GM21360 (cell line): ENCODE measurements around the gene ANKIB1.
"Not testable (repeated sequence)": the region's sequence is repeated elsewhere in the genome, so short reads cannot be mapped to it uniquely, and the experiment has no call there.

ENCODE experiments used
- ATAC-seq: cut with Tn5 transposase; IDR thresholded peaks from one replicate; pipeline ENCODE4 v1.9.1; 2021; ENCODE audit warnings: mild to moderate bottlenecking, moderate library complexity; ENCODE audit not compliant: unreplicated experiment

Gene ANKIB1, protein sequence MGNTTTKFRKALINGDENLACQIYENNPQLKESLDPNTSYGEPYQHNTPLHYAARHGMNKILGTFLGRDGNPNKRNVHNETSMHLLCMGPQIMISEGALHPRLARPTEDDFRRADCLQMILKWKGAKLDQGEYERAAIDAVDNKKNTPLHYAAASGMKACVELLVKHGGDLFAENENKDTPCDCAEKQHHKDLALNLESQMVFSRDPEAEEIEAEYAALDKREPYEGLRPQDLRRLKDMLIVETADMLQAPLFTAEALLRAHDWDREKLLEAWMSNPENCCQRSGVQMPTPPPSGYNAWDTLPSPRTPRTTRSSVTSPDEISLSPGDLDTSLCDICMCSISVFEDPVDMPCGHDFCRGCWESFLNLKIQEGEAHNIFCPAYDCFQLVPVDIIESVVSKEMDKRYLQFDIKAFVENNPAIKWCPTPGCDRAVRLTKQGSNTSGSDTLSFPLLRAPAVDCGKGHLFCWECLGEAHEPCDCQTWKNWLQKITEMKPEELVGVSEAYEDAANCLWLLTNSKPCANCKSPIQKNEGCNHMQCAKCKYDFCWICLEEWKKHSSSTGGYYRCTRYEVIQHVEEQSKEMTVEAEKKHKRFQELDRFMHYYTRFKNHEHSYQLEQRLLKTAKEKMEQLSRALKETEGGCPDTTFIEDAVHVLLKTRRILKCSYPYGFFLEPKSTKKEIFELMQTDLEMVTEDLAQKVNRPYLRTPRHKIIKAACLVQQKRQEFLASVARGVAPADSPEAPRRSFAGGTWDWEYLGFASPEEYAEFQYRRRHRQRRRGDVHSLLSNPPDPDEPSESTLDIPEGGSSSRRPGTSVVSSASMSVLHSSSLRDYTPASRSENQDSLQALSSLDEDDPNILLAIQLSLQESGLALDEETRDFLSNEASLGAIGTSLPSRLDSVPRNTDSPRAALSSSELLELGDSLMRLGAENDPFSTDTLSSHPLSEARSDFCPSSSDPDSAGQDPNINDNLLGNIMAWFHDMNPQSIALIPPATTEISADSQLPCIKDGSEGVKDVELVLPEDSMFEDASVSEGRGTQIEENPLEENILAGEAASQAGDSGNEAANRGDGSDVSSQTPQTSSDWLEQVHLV

GRCh38 chr7:92245487-92246359 lies at the start of gene ANKIB1, which contains the start of gene KRIT1:
TSS of gene ANKIB1 (plus strand) at chr7:92245974. CDS start at chr7:92294979, 49,005 bp downstream.
TSS of gene KRIT1 (minus strand) at chr7:92245914. CDS start at chr7:92242135, 3,779 bp downstream.
- peak; percentile 66 for ATAC-seq

- no peak for ATAC-seq
These were observed 45.0 kb upstream of the ANKIB1 start for GRCh38 chr7:92200791-92201190.

- no peak for ATAC-seq
These were observed 39.8 kb upstream of the ANKIB1 start for GRCh38 chr7:92205987-92206386.

DNA sequence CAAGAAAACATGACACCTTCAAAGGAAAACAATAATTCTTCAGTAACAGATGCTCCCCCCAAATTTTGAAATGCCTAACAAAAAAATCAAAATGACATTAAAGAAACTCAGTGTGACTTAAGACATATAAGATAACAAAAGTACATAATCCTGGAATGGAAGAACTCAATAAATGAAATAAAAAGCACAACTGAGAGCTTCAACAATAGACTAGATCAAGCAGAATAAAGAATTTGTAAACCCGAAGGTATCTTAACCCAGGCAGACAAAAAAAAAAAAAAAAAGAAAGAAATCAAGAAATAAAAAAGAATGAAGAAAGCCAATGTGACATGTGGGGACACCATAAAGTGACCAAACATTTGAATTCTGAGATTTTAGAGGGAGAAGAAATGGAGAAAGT lies 39.1 kb upstream of the ANKIB1 start:
- no peak for ATAC-seq

DNA sequence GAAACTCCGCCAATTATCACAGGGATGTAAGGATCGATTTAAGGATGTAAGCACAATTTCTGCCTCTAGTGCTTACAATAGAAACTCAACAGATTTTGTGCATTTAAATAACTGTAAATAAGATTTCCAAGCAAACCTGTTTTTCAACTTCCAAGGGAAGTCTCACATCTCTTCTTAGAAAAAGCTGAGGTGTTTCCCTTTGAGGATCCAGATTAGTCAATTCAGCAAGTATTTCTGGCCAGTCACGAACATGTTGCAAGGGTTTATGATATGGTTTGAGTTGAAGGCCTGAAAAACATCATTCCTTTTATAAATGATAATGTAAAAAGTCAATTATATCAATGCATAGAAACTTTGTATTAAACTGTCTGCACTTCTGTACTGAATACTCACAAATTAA lies 24.0 kb upstream of the ANKIB1 start:
- ATAC-seq, result no peak

DNA sequence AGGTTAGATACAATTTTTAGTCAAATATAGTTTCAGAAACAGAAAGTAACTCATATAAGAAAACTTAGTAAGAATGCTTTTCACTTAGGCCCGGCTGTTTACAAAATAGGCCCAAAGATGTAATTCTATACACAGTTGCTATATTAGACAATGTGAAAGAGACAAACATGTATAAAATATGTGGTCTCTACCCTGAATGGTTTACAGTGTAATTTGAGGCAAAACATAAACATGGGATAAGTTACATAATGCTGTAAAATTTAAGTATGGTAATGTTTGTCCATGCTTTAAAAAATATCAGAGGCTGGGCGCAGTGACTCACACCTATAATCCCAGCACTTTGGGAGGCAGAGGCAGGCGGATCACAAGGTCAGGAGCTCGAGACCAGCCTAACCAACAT lies 18.8 kb upstream of the ANKIB1 start:
- no peak for ATAC-seq

- no peak for ATAC-seq
These were observed 17.7 kb upstream of the ANKIB1 start for GRCh38 chr7:92228100-92228499.

GRCh38 chr7:92228742-92229141 lies 17.0 kb upstream of the ANKIB1 start:
- no peak for ATAC-seq

- ATAC-seq, result no peak
These were observed 15.2 kb upstream of the ANKIB1 start for GRCh38 chr7:92230547-92230946.

- no peak for ATAC-seq
These were observed 2.8 kb upstream of the ANKIB1 start for GRCh38 chr7:92242972-92243371.

DNA sequence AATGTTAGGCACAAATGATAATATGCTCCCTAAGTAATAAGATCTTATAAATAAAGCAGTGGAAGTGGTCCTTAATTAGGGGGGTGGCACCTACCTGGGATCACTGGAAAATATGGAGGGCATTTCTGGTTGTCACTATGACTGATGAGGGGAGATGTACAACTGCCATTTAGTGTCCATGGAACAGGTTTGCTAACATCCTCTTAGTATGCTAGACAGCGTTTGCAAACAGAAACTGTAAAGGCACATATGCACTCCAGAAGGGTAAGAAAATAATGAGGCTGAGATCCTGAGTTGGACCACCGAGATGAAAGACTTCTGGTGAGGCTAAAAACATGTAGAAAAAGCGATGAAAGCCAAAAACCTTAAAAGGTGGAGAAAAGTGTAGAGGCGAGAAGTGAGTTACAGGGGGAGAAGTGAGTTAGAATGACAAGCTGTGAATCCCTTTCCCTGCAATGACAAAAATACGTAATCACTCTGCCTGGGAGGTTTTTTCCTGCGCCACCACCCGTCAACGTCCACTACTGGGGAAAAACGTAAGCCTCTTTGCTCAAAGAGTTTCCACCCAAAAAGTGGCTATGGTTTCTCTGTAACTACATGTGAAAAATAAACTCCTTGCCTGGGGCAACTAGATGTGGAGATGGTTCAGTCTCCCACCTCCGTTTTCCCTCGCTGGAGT lies 827 bp upstream of the ANKIB1 start:
- no peak for ATAC-seq

- peak; percentile 29 for ATAC-seq
These were observed 757 bp downstream of the ANKIB1 start for GRCh38 chr7:92246360-92247101.

DNA sequence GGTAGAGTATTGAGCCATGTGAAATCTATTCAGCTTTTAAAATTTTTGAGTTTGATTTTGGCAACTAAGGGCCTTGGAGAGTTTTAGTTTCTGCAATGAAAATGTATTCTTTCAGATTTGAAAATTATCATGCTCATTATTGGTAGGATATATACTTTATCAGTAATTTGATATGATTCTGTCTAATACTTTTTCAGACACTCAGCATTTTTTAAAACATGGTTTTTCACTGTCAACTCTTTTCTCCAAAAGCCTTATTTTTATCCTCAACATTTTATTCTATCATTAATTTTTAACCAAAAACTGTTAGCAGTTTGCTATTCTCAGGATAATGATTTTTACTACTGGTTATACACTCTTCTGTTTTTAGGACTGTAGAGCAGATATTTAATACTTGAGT lies 4.8 kb downstream of the ANKIB1 start:
- no peak for ATAC-seq

DNA sequence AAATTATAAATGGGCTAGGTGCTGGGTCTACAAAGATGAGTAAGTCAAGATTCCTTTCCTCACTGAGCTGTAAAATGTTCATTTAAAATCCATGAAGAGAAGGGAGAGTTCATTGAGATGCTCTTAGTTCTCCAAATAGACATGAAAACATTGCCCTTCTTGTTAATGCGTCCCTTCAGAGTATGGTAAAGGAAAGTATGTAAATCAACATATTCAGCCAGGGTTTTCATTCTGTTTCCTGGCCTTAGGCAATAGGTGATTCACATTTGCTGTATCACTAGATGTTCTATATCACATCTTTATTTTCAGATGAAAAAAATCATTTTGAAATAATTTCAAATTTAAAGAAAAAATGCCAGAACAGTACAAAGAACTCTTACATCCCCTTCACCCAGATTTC lies 5.4 kb downstream of the ANKIB1 start:
- no peak for ATAC-seq

GRCh38 chr7:92253251-92253650 lies 7.5 kb downstream of the ANKIB1 start:
- ATAC-seq, result no peak

DNA sequence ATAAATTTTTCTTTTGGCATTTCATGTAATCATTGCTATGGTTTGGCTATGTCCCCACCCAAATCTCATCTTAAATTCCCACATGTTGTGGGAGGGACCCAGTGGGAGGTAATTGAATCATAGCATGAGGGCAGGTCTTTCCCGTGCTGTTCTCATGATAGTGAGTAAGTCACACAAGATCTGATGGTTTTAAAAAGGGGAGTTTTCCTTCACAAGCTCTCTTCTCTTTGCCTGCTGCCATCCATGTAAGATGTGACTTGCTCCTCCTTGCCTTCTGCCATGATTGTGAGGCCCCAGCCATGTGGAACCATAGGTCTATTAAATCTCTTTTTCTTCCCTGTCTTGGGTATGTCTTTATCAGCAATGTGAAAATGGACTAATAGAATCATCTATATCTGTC lies 9.0 kb downstream of the ANKIB1 start:
- ATAC-seq, result not testable (repeated sequence)

DNA sequence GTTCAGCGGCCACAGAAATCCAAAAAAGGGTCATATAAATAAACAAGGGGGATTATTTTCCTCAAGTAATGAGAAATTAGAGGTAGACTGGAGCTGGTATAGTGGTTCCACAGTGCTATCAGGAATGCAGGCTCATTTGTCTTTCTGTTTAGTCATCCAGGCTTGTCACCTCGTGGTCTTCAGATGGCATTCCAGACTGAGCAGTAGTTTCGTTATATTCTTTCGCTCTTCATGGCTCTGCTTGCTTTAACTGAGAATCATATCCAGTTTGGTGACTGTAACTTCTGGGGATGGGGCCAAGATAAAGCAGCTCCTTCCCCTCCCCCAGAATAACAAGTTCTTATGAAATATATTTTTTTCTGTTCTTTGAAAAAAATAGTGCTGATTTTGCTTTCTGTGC lies 9.5 kb downstream of the ANKIB1 start:
- ATAC-seq, result no peak

- no peak for ATAC-seq
These were observed 13.3 kb downstream of the ANKIB1 start for GRCh38 chr7:92259062-92259461.

- no peak for ATAC-seq
These were observed 14.0 kb downstream of the ANKIB1 start for GRCh38 chr7:92259610-92260247.
